Neural progenitor cell (in vitro differentiated cells): ENCODE measurements around the gene NIT2. TPM values are rescaled to one million over a fixed set of nuclear protein-coding genes. Genes with fewer than 3 reads are reported as not detected.

ENCODE experiments used
- DNase-seq: peaks from one replicate; pipeline ENCODE4 v3.0.0-alpha.2; 2016; ENCODE audit warnings: low spot score
- H2AFZ ChIP-seq: fragments of 200-600 bp; sonication (generic); replicated peaks from 2 replicates; pipeline ENCODE4 v1.6.1; 2016; ENCODE audit warnings: antibody characterized with exemption
- H3F3A ChIP-seq: fragments of 200-600 bp; sonication (generic); 2 replicates; pipeline ENCODE4 v1.6.1; 2016; ENCODE audit warnings: antibody characterized with exemption, low read depth
- H3K27ac ChIP-seq: fragments of 200-600 bp; sonication (generic); 2 replicates; pipeline ENCODE4 v1.5.1; 2016; ENCODE audit warnings: mild to moderate bottlenecking
- H3K27me3 ChIP-seq: fragments of 200-600 bp; sonication (generic); 2 replicates; pipeline ENCODE4 v1.6.1; 2016; ENCODE audit warnings: mild to moderate bottlenecking, moderate library complexity
- H3K36me3 ChIP-seq: fragments of 200-600 bp; sonication (generic); 2 replicates; pipeline ENCODE4 v1.5.1; 2016
- H3K4me1 ChIP-seq: fragments of 200-600 bp; sonication (generic); 2 replicates; pipeline ENCODE4 v1.6.1; 2016; ENCODE audit warnings: mixed run types
- H3K4me2 ChIP-seq: fragments of 200-600 bp; sonication (generic); 2 replicates; pipeline ENCODE4 v1.6.1; 2016
- H3K4me3 ChIP-seq: fragments of 200-600 bp; sonication (generic); 2 replicates; pipeline ENCODE4 v1.5.1; 2016
- H3K79me2 ChIP-seq: fragments of 200-600 bp; sonication (generic); 2 replicates; pipeline ENCODE4 v1.6.1; 2016; ENCODE audit warnings: low read depth
- H3K9ac ChIP-seq: fragments of 200-600 bp; sonication (generic); 2 replicates; pipeline ENCODE4 v1.6.1; 2016
- H3K9me3 ChIP-seq: fragments of 200-600 bp; sonication (generic); 2 replicates; pipeline ENCODE4 v1.5.1; 2016; ENCODE audit warnings: low read depth
- H4K20me1 ChIP-seq: fragments of 200-600 bp; sonication (generic); 2 replicates; pipeline ENCODE4 v1.6.1; 2016; ENCODE audit warnings: low read depth
- H3K27ac Mint-ChIP-seq: 3 replicates; pipeline ENCODE4 v1.8.0; 2021; ENCODE audit warnings: mixed read lengths
- H3K27me3 Mint-ChIP-seq: 2 replicates; pipeline ENCODE4 v1.8.0; 2022; ENCODE audit warnings: low read depth, mild to moderate bottlenecking, inconsistent platforms, moderate library complexity, mixed read lengths; ENCODE audit not compliant: insufficient read depth
- H3K36me3 Mint-ChIP-seq: 3 replicates; pipeline ENCODE4 v1.8.0; 2021; ENCODE audit warnings: mixed read lengths
- H3K4me1 Mint-ChIP-seq: 3 replicates; pipeline ENCODE4 v1.8.0; 2021; ENCODE audit warnings: mixed read lengths
- H3K4me3 Mint-ChIP-seq: 3 replicates; pipeline ENCODE4 v1.8.0; 2021; ENCODE audit warnings: mild to moderate bottlenecking, moderate library complexity, mixed read lengths
- H3K9me3 Mint-ChIP-seq: 3 replicates; pipeline ENCODE4 v1.8.0; 2020; ENCODE audit warnings: mixed read lengths
- EZH2 ChIP-seq: fragments of 200-600 bp; sonication (generic); IDR thresholded peaks from 2 replicates; pipeline ENCODE4 v1.6.1; 2017; ENCODE audit warnings: antibody characterized with exemption, mild to moderate bottlenecking, moderate library complexity
- EZH2phosphoT487 ChIP-seq: fragments of 200-600 bp; sonication (generic); IDR thresholded peaks from 2 replicates; pipeline ENCODE4 v1.6.1; 2017; ENCODE audit warnings: antibody characterized with exemption
- total RNA-seq: library from RNA; depleted of rRNA; stranded (reverse); fragments of >200 nt; gene quantifications from 2 replicates; pipeline ENCODE4 v1.2.3, GENCODE V29; 2015; ENCODE audit warnings: low replicate concordance
- TF ChIP-seq, protein P1 (sequence below): fragments of 200-600 bp; sonication (generic); IDR thresholded peaks from 2 replicates; pipeline ENCODE4 v1.5.1; 2017; ENCODE audit warnings: antibody characterized with exemption, mild to moderate bottlenecking

The NIT2 gene
- total RNA-seq, 1 donor from 2014 or later = 33.1 TPM

DNA sequence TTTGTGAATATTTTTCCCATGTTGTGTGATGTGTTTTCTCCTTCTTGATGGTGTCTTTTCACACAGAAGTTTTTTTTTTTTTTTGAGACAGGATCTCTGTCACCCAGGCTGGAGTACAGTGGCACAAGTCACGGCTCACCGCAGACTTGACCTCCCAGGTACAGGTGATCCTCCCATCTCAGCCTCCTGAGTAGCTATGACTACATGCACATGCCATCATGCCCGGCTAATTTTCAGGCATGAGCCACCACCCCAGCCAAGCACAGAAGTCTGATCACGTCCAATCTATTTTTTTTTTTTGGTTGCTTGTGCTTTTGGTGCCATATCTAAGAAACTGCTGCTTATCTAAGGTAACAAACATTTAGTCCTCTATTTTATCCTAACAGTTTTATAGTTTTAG lies 41.7 kb downstream of the NIT2 start:
- H3K27me3 ChIP-seq = no peaks in the 10 kb centered on the region
- H3F3A ChIP-seq = no peaks in the 10 kb centered on the region
- H3K4me3 ChIP-seq = no peak overlapping the region
- no peaks in the 10 kb centered on the region for H3K4me1 ChIP-seq
- no peaks in the 10 kb centered on the region for H4K20me1 ChIP-seq
- H3K9me3 ChIP-seq = no peaks in the 10 kb centered on the region
- no peak overlapping the region for H3K27ac ChIP-seq
- no peak for DNase-seq
- H3K36me3 ChIP-seq = peaks cover 10% of the 10 kb centered on the region
- no peak overlapping the region for H3K27ac Mint-ChIP-seq
- no peak overlapping the region for H3K4me2 ChIP-seq
- no peaks in the 10 kb centered on the region for H3K79me2 ChIP-seq
- no peaks in the 10 kb centered on the region for H3K4me1 Mint-ChIP-seq
- H3K9me3 Mint-ChIP-seq = no peaks in the 10 kb centered on the region
- no peaks in the 10 kb centered on the region for H3K27me3 Mint-ChIP-seq
- TF ChIP-seq EZH2 (no peak), EZH2phosphoT487 (no peak)
- TF ChIP-seq, protein P1, sequence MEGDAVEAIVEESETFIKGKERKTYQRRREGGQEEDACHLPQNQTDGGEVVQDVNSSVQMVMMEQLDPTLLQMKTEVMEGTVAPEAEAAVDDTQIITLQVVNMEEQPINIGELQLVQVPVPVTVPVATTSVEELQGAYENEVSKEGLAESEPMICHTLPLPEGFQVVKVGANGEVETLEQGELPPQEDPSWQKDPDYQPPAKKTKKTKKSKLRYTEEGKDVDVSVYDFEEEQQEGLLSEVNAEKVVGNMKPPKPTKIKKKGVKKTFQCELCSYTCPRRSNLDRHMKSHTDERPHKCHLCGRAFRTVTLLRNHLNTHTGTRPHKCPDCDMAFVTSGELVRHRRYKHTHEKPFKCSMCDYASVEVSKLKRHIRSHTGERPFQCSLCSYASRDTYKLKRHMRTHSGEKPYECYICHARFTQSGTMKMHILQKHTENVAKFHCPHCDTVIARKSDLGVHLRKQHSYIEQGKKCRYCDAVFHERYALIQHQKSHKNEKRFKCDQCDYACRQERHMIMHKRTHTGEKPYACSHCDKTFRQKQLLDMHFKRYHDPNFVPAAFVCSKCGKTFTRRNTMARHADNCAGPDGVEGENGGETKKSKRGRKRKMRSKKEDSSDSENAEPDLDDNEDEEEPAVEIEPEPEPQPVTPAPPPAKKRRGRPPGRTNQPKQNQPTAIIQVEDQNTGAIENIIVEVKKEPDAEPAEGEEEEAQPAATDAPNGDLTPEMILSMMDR = no peak
- no peak overlapping the region for H2AFZ ChIP-seq
- peaks cover 19% of the 10 kb centered on the region for H3K36me3 Mint-ChIP-seq
- H3K9ac ChIP-seq = no peak overlapping the region
- no peak overlapping the region for H3K4me3 Mint-ChIP-seq

DNA sequence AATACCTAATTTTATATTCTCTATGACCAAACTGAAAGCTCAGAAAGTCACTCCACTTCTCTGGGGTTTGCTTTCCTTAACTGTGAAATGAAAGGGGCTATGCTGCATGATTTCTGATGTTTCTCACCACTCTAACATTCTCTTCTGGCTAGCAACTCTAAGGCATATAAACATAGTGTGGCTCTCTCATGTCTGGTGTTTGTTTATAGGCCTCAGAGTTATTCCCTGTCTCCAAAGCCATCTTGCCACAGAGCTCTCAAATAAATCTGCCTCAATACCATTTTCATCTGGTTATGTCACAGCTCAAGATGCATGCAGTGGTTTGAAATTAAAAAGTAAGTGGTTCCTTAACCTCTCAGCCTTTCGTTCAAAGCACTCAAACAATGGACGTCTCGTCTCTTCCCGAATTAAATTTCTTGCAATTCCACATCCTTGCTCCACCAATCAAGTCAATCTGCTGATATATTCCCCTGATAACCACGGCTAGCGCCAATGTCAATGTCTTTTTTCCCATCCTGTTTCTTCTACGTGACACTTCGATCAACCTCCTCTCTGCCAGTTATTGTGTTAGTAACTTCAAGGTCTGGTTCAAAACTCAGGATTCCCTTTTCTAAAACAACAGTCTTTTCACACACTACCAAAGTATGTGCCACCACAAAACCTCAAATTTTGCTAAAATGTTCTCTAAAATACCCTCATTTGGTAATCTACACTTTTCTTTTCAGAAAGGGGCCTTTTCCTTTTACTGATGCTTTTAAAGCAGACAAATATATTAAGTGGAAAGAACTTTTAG lies 50.4 kb downstream of the NIT2 start:
- H3K27me3 Mint-ChIP-seq = no peaks in the 10 kb centered on the region
- H3K4me1 Mint-ChIP-seq = no peaks in the 10 kb centered on the region
- H3K4me2 ChIP-seq = no peak overlapping the region
- no peak overlapping the region for H3K4me3 ChIP-seq
- H3F3A ChIP-seq = no peaks in the 10 kb centered on the region
- H2AFZ ChIP-seq = no peak overlapping the region
- peaks cover 15% of the 10 kb centered on the region for H3K36me3 ChIP-seq
- H3K79me2 ChIP-seq = peaks cover 39% of the 10 kb centered on the region
- no peaks in the 10 kb centered on the region for H4K20me1 ChIP-seq
- no peak overlapping the region for H3K27ac ChIP-seq
- no peak overlapping the region for H3K27ac Mint-ChIP-seq
- H3K9ac ChIP-seq = no peak overlapping the region
- no peak overlapping the region for H3K4me3 Mint-ChIP-seq
- no peaks in the 10 kb centered on the region for H3K4me1 ChIP-seq
- peaks cover 13% of the 10 kb centered on the region for H3K9me3 Mint-ChIP-seq
- no peaks in the 10 kb centered on the region for H3K27me3 ChIP-seq
- peaks cover 4% of the 10 kb centered on the region for H3K9me3 ChIP-seq
- TF ChIP-seq, protein P1 = no peak
- TF ChIP-seq EZH2 (no peak), EZH2phosphoT487 (no peak)
- H3K36me3 Mint-ChIP-seq = peaks cover 34% of the 10 kb centered on the region
- no peak for DNase-seq

DNA sequence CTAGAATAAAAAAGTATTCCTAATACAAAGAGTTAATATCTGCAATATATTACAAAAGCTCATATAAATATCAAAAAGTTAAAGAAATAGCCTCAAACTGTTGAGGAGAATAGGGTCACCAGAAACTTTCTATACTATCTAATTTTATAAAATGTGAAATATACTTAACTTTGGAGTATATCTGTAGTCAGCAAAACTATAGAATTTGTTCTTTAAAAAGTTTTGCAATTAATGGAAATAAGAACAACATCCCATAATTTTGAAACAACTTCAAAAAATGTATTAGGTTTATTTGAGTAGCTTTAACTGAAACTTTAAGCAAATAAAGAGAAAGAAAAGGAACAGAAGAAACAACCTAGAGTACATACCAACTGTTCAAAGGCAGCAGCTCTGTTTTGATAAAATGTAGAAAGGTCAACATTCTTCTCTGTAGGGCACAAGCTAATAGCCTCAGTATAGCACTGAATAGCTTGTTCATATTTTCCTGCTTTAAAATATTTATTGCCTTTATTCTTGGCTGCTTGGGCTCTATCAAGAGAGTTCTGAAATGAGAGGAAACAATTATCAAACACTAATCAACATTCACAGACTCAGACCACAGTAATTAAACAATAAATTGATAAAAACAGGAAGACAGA lies 52.0 kb downstream of the NIT2 start:
- H3K27ac ChIP-seq = no peak overlapping the region
- H3K27ac Mint-ChIP-seq = no peak overlapping the region
- H3K79me2 ChIP-seq = peaks cover 54% of the 10 kb centered on the region
- H3K27me3 ChIP-seq = no peaks in the 10 kb centered on the region
- peaks cover 13% of the 10 kb centered on the region for H3K9me3 Mint-ChIP-seq
- H3F3A ChIP-seq = no peaks in the 10 kb centered on the region
- no peak overlapping the region for H3K4me2 ChIP-seq
- H3K9ac ChIP-seq = no peak overlapping the region
- no peaks in the 10 kb centered on the region for H3K4me1 Mint-ChIP-seq
- H3K36me3 ChIP-seq = peaks cover 15% of the 10 kb centered on the region
- TF ChIP-seq EZH2phosphoT487 (no peak), EZH2 (no peak)
- TF ChIP-seq, protein P1 = no peak
- H4K20me1 ChIP-seq = no peaks in the 10 kb centered on the region
- H3K4me3 Mint-ChIP-seq = no peak overlapping the region
- DNase-seq = no peak
- peaks cover 26% of the 10 kb centered on the region for H3K36me3 Mint-ChIP-seq
- H3K27me3 Mint-ChIP-seq = no peaks in the 10 kb centered on the region
- no peaks in the 10 kb centered on the region for H3K4me1 ChIP-seq
- H3K4me3 ChIP-seq = no peak overlapping the region
- no peak overlapping the region for H2AFZ ChIP-seq
- H3K9me3 ChIP-seq = peaks cover 4% of the 10 kb centered on the region
